ENCODE results near the gene OGFR. TPM values are rescaled to one million over a fixed set of nuclear protein-coding genes. Genes with fewer than 3 reads are reported as not detected.

OGFR gene
- total RNA-seq, 1 donor from 2014 or later, result 56.5 TPM

GRCh38 chr20:62809530-62810428, 5.1 kb downstream of the OGFR start:
- no peak overlapping the region for H3K4me3 Mint-ChIP-seq
- H3K27me3 Mint-ChIP-seq (ENCODE audit: low read depth), result no peaks in the 10 kb centered on the region
- no peak for DNase-seq (ENCODE audit: low spot score in 2 of 2, unreplicated experiment in 2 of 2)
- TF ChIP-seq CTCF (IDR thresholded peaks at IDR 0.05; ENCODE audit: unreplicated experiment), result no peak
- H3K27ac Mint-ChIP-seq, result no peak overlapping the region
- peaks cover 7% of the 10 kb centered on the region for H3K36me3 Mint-ChIP-seq
- H3K4me1 Mint-ChIP-seq, result peaks cover 20% of the 10 kb centered on the region
- no peaks in the 10 kb centered on the region for H3K9me3 Mint-ChIP-seq

GRCh38 chr20:62811320-62811719, 6.7 kb downstream of the OGFR start:
- no peak for DNase-seq (ENCODE audit: low spot score in 2 of 2, unreplicated experiment in 2 of 2)
- H3K4me3 Mint-ChIP-seq, result no peak overlapping the region
- H3K9me3 Mint-ChIP-seq, result no peaks in the 10 kb centered on the region
- peaks cover 7% of the 10 kb centered on the region for H3K36me3 Mint-ChIP-seq
- no peak overlapping the region for H3K27ac Mint-ChIP-seq
- peaks cover 24% of the 10 kb centered on the region for H3K4me1 Mint-ChIP-seq
- TF ChIP-seq CTCF (IDR thresholded peaks at IDR 0.05; ENCODE audit: unreplicated experiment), result no peak
- no peaks in the 10 kb centered on the region for H3K27me3 Mint-ChIP-seq (ENCODE audit: low read depth)

- Mint-ChIP-seq H3K9me3 (no peaks in the 10 kb centered on the region), H3K36me3 (peaks cover 7% of the 10 kb centered on the region), H3K27ac (no peak overlapping the region), H3K4me3 (no peak overlapping the region), H3K4me1 (peaks cover 23% of the 10 kb centered on the region), H3K27me3 (ENCODE audit: low read depth) (no peaks in the 10 kb centered on the region)
- no peak for TF ChIP-seq CTCF (IDR thresholded peaks at IDR 0.05; ENCODE audit: unreplicated experiment)
- no peak for DNase-seq (ENCODE audit: low spot score in 2 of 2, unreplicated experiment in 2 of 2)
These were observed 7.1 kb downstream of the OGFR start for GRCh38 chr20:62811720-62812119.

- DNase-seq (ENCODE audit: low spot score in 2 of 2, unreplicated experiment in 2 of 2), result no peak
- Mint-ChIP-seq H3K4me3 (no peak overlapping the region), H3K36me3 (peaks cover 7% of the 10 kb centered on the region), H3K4me1 (peaks cover 21% of the 10 kb centered on the region), H3K9me3 (no peaks in the 10 kb centered on the region), H3K27me3 (ENCODE audit: low read depth) (no peaks in the 10 kb centered on the region), H3K27ac (no peak overlapping the region)
- TF ChIP-seq CTCF (IDR thresholded peaks at IDR 0.05; ENCODE audit: unreplicated experiment), result no peak
These were observed 7.7 kb downstream of the OGFR start for GRCh38 chr20:62812181-62812906.

GRCh38 chr20:62812907-62813200, 8.2 kb downstream of the OGFR start:
- no peak for TF ChIP-seq CTCF (IDR thresholded peaks at IDR 0.05; ENCODE audit: unreplicated experiment)
- H3K4me3 Mint-ChIP-seq, result no peak overlapping the region
- no peaks in the 10 kb centered on the region for H3K27me3 Mint-ChIP-seq (ENCODE audit: low read depth)
- no peak overlapping the region for H3K27ac Mint-ChIP-seq
- no peak for DNase-seq (ENCODE audit: low spot score in 2 of 2, unreplicated experiment in 2 of 2)
- peaks cover 22% of the 10 kb centered on the region for H3K4me1 Mint-ChIP-seq
- no peaks in the 10 kb centered on the region for H3K9me3 Mint-ChIP-seq
- peaks cover 7% of the 10 kb centered on the region for H3K36me3 Mint-ChIP-seq
